Measurements from ENCODE around the gene ACKR2. TPM values are rescaled to one million over a fixed set of nuclear protein-coding genes. Genes with fewer than 3 reads are reported as not detected.
A peak's percentile ranks its signal among the peaks of the same experiment; 100 is the strongest.

The ACKR2 gene
- total RNA-seq, 1 donor from 2014 or later, result 0.89 TPM

DNA sequence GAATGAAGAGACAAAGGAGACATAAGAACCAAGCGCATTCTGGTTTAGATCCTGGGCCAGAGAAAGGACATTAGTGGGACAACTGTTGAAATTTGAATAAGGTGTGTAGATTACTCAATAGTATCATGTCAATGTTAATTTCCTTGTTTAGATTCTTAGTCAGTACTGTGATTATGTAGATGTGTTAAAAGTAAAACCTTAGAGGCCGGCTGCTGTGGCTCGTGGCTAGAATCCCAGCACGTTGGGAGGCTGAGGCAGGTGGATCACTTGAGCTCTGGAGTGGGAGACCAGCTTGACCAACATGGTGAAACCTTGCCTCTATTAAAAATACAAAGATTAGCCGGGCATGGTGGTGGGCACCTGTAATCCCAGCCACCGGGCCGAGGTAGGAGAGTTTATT is 39.8 kb downstream of the ACKR2 start:
- ATAC-seq (no peak), DNase-seq (ENCODE audit: missing footprints) (no peak)
- intact Hi-C loops (cut with DNase I), result no loop called here

DNA sequence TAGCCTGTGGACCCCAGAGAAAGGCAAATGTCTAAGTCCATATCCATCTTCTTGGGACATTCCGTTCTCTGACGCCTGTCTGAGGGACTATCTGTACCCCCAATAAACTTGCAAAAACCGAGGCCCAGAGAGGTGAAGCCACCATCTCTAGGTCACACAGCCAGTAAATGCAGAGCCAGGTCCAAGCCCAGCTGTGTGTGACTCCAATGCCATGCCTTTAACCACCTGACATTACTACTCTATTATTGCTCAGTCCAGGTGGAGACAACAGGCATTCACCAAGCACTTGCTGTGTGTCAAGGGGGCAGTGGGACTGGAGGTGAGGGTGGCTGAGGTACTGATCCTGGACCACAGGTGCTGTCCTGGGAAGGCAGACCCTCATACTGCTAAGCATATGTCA is 41.0 kb downstream of the ACKR2 start:
- DNase-seq (ENCODE audit: missing footprints) (no peak), ATAC-seq (no peak)
- intact Hi-C loops (cut with DNase I), result no loop called here

DNA sequence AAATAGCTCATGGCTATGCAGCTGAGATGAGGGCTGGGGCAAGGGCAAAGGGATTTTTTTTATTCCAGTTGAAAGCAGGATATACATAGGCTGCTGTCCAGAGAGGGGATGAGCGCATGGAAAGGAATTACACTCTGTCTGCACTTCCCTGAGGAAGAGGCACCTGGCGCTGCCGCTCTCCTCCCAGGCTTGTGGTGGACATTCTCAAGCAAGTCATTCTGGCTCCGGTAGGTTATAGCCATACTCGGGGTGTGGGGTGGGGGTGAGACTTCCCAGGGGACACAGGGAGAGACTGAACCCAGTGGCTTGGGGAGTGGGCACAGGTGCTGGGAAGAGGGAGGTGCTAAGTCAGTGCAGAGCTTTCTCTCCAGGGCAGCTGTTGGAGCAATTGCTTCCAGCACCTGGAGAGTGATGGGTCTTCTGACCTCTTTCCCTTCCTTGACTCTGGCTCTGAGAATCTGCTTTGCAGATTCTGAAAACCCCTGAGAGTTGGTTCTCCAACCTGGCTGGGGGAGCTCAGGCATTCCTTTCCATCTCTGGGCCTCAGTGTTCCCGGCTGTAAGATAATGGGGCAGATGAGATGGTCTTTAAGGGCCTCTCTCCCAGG is 42.1 kb downstream of the ACKR2 start:
- ATAC-seq (no peak), DNase-seq (ENCODE audit: missing footprints) (no peak)
- intact Hi-C loops (cut with DNase I), result no loop called here

DNA sequence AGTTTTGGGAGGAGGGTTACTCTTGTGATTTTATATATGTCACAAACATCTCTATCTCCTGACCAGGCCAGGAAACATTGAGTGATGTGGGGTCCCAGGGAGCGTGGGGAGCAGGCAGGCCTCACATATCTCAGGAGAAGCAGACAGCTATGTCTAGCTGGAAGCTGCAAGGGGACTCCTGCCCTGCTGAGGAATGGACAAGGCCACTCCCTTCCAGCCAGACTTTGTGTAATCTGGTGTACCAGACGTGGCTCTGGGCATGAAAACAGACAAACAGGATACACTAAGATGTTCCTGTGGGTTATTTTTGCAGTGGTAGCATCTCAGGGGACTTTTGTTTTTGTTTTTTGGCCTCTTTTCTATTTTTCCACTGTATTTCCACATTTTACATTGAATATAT is 43.2 kb downstream of the ACKR2 start:
- intact Hi-C loops (cut with DNase I), result no loop called here
- no peak for DNase-seq (ENCODE audit: missing footprints)

DNA sequence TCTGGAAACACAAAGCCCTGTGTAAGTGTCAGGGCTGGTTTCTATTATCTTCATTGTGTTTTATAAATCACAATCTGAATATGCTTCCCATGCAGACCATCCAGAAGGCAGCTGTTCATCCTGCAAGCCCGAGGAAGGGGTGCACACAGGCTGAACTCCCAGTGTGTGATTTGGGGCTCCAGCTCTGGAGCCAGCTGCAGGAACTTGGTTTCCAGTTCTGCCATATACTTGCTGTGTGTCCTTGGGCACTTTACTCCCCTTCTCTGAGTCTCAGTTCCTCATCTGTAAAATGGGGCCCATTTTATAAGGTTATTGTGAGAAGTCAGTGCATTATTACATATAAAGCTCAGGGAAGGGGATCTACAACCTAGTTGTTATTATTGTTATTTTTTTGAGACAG is 43.8 kb downstream of the ACKR2 start:
- ATAC-seq (no peak), DNase-seq (ENCODE audit: missing footprints) (no peak)
- intact Hi-C loops (cut with DNase I), result no loop called here

More for the DNA sequence above, 43.2 kb downstream of the ACKR2 start:
- ATAC-seq, result no peak

DNA sequence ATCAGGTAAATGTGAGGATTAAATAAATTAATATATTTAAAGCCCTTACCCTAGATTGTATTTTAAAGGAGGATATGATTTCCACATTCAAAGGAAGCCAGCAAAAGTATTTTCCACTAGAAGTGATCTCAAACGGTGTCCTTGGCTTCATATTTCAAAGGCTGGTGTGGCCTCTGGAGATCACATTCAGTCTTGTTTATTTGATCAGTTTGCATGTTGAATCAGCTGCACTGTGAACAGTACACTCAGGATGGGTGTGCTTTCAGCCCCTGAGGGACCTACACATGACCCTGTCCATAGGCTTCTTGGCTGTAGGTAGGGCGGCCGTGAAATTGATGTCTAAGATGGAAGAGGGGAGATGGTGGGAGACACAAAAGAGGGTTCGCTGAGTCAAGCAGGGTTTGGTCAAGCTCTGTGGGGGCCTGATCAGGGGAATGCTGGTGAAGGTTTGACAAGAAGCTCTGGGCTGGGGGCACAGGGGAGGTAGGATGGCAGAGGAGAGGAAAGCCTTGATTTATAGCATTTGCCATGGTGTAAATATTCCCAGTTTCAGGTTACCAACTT is 44.6 kb downstream of the ACKR2 start:
- intact Hi-C loops (cut with DNase I), result no loop called here
- ATAC-seq, result no peak
- DNase-seq (ENCODE audit: missing footprints), result no peak

DNA sequence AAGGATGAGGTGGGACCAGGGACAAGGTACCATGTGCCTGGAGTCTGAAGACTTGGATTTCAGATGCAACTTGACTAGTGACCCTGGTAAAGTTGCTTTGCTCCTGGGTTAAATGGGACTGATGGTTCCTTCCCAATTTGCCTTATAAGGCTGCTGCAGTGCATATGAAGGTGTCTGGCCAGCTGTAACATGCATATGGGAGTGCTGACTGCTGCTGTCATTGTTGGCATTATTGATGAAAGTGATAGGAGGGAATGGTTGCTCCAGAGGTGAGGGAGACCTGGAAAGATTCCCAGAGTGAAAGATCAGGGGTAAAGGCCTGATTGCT is 45.9 kb downstream of the ACKR2 start:
- ATAC-seq (no peak), DNase-seq (ENCODE audit: missing footprints) (no peak)
- intact Hi-C loops (cut with DNase I), result no loop called here

DNA sequence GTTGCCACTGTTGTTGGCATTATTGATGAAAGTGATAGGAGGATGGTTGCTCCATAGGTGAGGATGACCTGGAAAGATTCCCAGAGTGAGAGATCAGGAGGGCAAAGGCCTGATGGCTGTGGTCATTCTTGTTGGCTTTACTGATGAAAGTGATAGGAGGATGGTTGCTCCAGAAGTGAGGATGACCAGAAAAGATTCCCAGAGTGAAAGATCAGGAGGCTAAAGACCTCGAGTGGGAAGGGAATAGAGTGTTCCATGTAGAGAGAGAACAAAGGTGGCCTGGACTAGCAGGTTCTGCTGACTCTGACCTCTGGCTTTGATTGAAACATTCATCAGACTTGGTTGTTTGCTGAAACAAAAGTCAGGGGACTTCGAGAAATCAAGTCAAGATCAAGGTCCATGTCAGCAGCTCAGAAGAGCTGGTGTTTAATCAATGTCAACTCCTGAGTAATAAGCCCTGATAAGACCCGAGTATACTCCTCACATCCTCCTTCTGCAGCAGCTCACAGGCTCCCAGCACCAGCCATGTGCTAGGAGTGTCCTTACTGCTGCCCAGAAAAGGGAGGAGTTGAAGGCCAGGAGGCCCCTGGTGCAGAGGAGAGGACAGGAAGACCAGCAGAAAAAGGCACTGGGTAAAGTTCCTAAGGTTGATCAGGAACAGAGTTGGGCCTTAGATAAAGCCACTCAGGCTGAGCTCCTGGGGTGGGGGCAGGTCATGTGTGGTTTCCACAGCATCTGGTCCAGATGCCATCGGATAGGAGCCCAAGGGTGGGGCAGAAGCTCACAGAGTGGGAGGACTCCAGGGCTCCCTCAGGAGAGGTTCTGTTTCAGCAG is 46.5 kb downstream of the ACKR2 start:
- no peak for ATAC-seq
- no peak for DNase-seq (ENCODE audit: missing footprints)
- intact Hi-C loops (cut with DNase I), result no loop called here

DNA sequence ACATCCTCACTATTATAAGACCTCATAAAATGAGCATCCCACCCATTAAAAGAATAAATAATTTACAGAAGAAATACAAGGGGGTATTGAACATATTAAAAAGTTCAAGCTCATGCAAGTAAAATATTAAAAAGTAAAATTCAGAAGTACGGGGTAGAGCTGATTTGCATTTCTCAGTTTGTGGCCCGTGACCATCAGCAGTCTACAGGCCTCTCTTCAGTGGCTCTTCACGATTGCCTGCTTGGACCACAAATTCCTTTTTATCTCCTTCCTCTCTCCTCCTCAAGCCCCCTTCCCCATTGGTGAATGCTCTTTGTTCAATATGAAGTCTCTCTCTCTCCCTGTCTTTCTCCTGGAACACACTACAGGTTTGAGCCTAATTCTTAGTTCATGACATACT is 47.3 kb downstream of the ACKR2 start:
- no peak for DNase-seq (ENCODE audit: missing footprints)
- intact Hi-C loops (cut with DNase I), result no loop called here
- no peak for ATAC-seq

DNA sequence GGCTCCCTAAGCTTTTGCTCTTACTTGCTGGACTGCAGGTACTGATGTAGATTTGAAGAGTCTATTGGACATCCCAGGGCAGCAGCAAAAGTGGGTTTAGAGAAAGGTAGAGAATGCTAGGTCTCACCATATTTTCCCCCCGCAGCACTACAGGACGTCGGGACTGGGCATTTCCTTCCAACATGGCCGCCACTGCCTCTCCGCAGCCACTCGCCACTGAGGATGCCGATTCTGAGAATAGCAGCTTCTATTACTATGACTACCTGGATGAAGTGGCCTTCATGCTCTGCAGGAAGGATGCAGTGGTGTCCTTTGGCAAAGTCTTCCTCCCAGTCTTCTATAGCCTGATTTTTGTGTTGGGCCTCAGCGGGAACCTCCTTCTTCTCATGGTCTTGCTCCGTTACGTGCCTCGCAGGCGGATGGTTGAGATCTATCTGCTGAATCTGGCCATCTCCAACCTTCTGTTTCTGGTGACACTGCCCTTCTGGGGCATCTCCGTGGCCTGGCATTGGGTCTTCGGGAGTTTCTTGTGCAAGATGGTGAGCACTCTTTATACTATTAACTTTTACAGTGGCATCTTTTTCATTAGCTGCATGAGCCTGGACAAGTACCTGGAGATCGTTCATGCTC is 55.2 kb downstream of the ACKR2 start:
- intact Hi-C loops (cut with DNase I), result no loop called here
- DNase-seq (ENCODE audit: missing footprints), result no peak

DNA sequence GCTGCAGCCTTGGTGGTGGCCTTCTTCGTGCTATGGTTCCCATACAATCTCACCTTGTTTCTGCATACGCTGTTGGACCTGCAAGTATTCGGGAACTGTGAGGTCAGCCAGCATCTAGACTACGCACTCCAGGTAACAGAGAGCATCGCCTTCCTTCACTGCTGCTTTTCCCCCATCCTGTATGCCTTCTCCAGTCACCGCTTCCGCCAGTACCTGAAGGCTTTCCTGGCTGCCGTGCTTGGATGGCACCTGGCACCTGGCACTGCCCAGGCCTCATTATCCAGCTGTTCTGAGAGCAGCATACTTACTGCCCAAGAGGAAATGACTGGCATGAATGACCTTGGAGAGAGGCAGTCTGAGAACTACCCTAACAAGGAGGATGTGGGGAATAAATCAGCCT is 56.0 kb downstream of the ACKR2 start:
- intact Hi-C loops (cut with DNase I), result no loop called here
- no peak for DNase-seq (ENCODE audit: missing footprints)
- ATAC-seq, result no peak

More for the DNA sequence above, 55.2 kb downstream of the ACKR2 start:
- ATAC-seq, result no peak

DNA sequence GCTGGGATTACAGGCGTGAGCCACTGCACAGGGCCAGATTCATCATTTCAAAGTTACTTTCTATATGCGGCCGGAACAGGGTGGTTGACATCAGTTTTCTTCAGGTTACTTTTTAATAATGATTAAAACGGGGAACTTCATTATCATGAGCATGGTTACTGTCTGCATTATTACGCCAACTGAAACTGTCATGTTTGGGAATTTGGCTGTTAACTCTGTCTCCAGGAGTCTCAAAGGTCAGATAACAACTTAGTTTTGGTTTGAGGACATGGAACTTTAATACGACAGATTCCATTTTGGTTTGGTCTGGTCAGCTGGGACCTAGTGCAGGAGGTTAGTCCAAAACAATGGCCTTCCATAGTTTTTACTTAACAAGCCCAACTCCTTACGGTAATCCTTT is 57.9 kb downstream of the ACKR2 start:
- ATAC-seq, result no peak
- intact Hi-C loops (cut with DNase I), result no loop called here
- no peak for DNase-seq (ENCODE audit: missing footprints)

DNA sequence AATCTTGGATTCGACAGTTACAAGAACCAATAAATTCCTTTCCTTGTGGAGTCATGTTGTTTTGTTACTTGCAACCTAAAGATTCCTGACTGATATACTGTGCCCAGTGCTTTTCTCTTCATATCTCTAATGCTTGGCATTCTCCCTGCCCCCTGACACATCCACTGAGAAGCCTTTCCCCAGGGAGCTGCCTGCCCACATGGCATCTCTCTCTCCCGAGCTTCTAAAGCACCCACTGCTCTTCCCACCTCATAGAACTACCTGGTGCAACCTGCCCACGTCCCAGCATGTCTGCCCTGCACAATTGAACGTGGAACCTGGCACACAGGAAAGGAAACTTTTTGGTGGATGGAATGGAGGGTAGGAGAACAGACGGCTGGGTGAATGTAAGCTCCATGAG is 59.6 kb downstream of the ACKR2 start:
- DNase-seq (ENCODE audit: missing footprints) (no peak), ATAC-seq (no peak)
- intact Hi-C loops (cut with DNase I), result no loop called here

DNA sequence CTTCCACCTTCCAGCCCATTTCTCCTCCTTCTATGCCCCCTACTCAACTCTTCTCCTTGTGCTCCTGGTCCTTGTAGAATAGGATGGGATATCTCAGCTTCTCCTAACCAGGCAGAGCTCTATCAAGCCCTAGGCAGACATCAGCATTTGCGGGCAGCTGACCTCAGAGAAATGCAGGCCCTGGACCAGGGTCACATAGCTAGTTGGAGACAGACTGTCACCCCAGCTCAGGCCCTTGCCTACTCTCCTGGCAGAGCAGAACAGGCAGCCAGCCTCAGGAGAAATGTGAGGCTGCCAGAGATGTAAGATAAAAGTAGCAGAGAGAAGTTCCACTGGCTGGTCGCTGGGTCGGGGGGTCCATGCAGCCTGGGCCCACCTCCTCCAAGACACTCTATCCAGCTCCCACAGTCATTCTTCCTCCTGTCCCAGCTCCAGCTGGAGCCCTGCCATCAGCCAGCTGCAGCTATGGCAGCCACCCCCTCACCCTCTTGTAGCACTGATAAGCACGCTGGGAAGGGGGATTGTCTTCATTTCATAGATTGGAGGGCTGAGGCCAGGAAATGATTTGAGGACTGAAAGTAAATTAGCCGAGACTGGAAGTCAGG is 62.4 kb downstream of the ACKR2 start:
- ATAC-seq, result peak; percentile 63
- intact Hi-C loops (cut with DNase I), result no loop called here
- DNase-seq (ENCODE audit: missing footprints), result no peak

DNA sequence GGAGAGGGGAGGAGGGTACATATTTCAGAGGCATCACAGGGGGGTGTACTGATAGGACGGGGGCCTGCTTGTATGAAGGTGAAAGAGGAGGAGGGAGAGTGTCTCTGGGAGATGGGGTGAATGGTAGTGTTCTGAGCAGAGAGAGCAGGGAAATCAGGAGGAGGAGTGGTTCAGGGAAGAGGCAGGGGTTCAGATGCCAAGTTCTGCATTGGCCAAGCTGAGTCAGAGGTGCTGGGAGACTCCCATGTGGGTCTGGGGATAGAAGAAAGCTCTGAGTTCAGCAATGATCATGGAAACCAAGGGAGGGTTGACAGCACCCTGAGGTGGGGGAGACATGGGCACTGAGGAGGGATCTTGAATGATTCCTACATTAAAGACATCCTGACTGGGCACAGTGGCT is 63.5 kb downstream of the ACKR2 start:
- no peak for DNase-seq (ENCODE audit: missing footprints)
- no peak for ATAC-seq
- intact Hi-C loops (cut with DNase I), result no loop called here

DNA sequence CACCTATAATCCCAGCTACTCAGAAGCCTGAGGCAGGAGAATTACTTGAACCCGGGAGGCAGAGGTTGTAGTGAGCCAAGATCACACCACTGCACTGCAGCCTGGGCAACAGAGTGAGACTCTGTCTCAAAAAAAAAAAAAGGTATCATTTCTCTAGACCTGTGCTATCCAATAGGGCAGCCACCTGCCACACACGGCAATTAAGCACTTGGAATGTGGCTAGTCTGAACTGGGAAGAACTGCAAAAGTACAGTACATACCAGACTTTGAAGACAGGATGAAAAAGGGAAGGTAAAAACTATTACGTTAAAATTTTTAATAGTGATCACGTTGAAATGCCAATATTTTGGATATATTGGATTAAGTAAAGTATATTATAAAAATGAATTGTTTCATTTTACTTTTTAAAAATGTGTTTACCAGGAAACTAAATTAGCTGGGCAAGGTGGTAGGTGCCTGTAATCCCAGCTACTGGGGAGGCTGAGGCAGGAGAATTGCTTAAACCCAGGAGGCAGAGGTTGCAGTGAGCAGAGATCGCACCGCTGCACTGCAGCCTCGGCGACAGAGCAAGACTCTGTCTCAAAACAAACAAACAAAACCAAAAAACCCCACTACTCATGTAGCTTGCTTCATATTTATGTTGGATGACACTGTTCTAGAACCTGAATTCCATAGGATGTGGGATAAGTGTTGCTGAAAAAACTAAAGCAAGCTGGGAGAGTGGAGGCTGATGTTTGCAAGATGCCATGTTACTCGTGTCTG is 64.2 kb downstream of the ACKR2 start:
- intact Hi-C loops (cut with DNase I), result no loop called here
- DNase-seq (ENCODE audit: missing footprints) (no peak), ATAC-seq (no peak)

DNA sequence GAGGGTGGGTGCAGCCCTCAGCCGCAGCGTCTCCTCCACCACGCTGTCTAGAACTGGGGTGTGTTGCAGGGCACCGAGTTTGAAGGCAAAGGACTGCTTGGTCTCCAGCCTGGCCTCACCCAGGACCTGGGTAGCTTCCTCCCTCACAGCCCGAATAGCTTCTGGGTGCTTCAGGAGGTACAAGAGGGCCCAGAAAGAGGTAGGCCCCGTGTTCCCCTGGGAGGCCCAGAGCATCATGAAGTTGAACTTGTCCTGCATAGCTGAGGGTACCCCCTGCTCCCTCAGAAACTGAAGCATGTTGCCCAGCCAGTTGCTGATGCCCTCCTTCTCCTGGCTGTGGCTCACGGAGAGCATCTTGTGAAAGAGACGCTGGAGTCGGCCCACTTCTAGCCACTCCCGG is 65.5 kb downstream of the ACKR2 start:
- DNase-seq (ENCODE audit: missing footprints) (no peak), ATAC-seq (no peak)
- intact Hi-C loops (cut with DNase I), result no loop called here

DNA sequence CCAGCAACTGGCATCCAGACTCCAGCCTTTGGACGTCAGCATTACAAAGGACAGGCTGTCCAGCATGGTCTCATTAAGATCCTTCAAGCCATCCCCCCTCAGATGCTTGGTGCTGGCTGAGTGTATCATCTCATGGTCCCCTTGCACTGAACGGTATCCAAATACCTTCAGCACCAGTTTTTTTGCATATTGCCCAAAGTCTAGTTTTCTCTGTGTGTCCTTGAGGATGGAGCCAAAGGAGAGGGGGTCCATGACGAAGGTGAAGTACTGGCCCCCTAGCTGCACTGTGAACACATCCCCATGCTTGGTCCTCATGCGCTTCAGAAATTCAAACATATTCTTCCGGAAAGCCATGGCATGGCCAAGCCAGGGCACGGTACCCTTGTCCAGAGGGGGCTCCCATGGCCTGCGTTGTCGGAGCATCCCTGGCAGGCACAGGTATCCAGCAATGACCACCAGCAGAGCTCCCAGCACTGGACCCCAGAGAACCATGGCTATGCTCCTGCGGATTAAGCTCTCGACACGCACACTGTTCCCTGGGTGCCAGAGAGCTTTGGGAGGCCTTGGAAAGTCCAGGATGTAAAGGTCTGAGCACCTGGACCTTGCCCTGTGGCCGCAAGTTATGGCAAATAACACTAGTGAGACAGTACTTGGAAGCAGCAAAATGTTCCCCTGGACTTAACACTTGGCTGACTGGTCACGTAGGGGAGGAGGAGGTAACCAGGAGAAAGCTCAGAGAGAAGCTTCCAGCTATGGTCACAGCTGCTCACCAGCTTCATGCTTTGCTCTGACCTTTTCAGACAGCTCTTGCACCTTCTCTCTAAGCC is 66.3 kb downstream of the ACKR2 start, which contains the start of gene CYP8B1:
TSS of gene CYP8B1 (minus strand) at position 555 of the 827 bp plus-strand sequence. CDS start at position 492, 63 bp downstream.
- ATAC-seq (no peak), DNase-seq (ENCODE audit: missing footprints) (no peak)
- intact Hi-C loops (cut with DNase I), result no loop called here

Data from Right ventricle myocardium inferior (tissue), 1 donor.